Stomach (tissue), 4 donors: Measurements from ENCODE around the gene HCN1.

Experiments
- EP300 ChIP-seq: sonication (generic); formaldehyde crosslinking; IDR thresholded peaks from one replicate; pipeline ENCODE4 v1.6.1; 2017; ENCODE audit warnings: antibody characterized with exemption
- POLR2A ChIP-seq, 4 donors: fragments of 450-650 bp; IDR thresholded peaks; one replicate each; pipeline ENCODE4 v1.6.1; 2016; ENCODE audit warnings: antibody characterized with exemption in 4 of 4, control low read depth in 2 of 4, mild to moderate bottlenecking in 1 of 4, moderate library complexity in 1 of 4
- POLR2AphosphoS5 ChIP-seq, 3 donors: sonication (generic); formaldehyde crosslinking; IDR thresholded peaks; one replicate each; pipeline ENCODE4 v1.6.1; 2016; ENCODE audit warnings: antibody characterized with exemption in 3 of 3
- TF ChIP-seq, protein P1 (sequence below), 7 experiments: fragments of 450-650 bp in 4 of 7; fragments of 200-600 bp in 3 of 7; sonication (generic) in 3 of 7; IDR thresholded peaks; one replicate each; pipeline ENCODE4 v1.5.1; 2016 to 2019; ENCODE audit warnings: antibody characterized with exemption in 7 of 7, control low read depth in 2 of 7, mild to moderate bottlenecking in 1 of 7

- TF ChIP-seq, protein P1, sequence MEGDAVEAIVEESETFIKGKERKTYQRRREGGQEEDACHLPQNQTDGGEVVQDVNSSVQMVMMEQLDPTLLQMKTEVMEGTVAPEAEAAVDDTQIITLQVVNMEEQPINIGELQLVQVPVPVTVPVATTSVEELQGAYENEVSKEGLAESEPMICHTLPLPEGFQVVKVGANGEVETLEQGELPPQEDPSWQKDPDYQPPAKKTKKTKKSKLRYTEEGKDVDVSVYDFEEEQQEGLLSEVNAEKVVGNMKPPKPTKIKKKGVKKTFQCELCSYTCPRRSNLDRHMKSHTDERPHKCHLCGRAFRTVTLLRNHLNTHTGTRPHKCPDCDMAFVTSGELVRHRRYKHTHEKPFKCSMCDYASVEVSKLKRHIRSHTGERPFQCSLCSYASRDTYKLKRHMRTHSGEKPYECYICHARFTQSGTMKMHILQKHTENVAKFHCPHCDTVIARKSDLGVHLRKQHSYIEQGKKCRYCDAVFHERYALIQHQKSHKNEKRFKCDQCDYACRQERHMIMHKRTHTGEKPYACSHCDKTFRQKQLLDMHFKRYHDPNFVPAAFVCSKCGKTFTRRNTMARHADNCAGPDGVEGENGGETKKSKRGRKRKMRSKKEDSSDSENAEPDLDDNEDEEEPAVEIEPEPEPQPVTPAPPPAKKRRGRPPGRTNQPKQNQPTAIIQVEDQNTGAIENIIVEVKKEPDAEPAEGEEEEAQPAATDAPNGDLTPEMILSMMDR (IDR thresholded peaks at IDR 0.05): no peak
- TF ChIP-seq POLR2AphosphoS5 (IDR thresholded peaks at IDR 0.05): no peak
- no peak for TF ChIP-seq POLR2A (IDR thresholded peaks at IDR 0.05)
- no peak for TF ChIP-seq EP300
Observed at GRCh38 chr5:45642370-45642769, 53.8 kb downstream of the HCN1 start.
